OCI-LY3 (cell line): Measurements from ENCODE around the gene VAV2.

ENCODE experiments used
- H2AFZ ChIP-seq: fragments of 200-600, 300-600 bp; shearing (Covaris generic); 2 replicates; pipeline ENCODE4 v1.6.0; 2014; ENCODE audit warnings: antibody characterized with exemption, low read depth, low read length
- H3K27ac ChIP-seq: fragments of 200-600, 300-600 bp; sonication (generic); 2 replicates; pipeline ENCODE4 v1.5.1; 2014; ENCODE audit warnings: mild to moderate bottlenecking, low read length, moderate library complexity, mixed read lengths
- H3K27me3 ChIP-seq: fragments of 200-600, 300-600 bp; sonication (generic); 2 replicates; pipeline ENCODE4 v1.6.1; 2014; ENCODE audit warnings: low read depth, low read length, mixed read lengths
- H3K36me3 ChIP-seq: fragments of 200-600, 300-600 bp; sonication (generic); replicated peaks from 2 replicates; pipeline ENCODE3; 2014; ENCODE audit warnings: low read depth, low read length, mixed read lengths
- H3K4me1 ChIP-seq: fragments of 300-600, 200-600 bp; sonication (generic); 2 replicates; pipeline ENCODE4 v1.6.1; 2014; ENCODE audit warnings: low read length, mixed read lengths
- H3K4me2 ChIP-seq: fragments of 200-600, 300-600 bp; sonication (generic); 2 replicates; pipeline ENCODE4 v1.6.1; 2014; ENCODE audit warnings: low read length, mixed read lengths
- H3K4me3 ChIP-seq: fragments of 300-600, 200-600 bp; sonication (generic); 2 replicates; pipeline ENCODE4 v1.5.1; 2014; ENCODE audit warnings: antibody characterized with exemption, mild to moderate bottlenecking, low read length, moderate library complexity
- H3K79me2 ChIP-seq: fragments of 300-600, 200-600 bp; shearing (Covaris generic); 2 replicates; pipeline ENCODE4 v1.6.1; 2014; ENCODE audit warnings: mild to moderate bottlenecking, low read length, mixed read lengths
- H3K9ac ChIP-seq: fragments of 300-600, 200-600 bp; shearing (Covaris generic); 2 replicates; pipeline ENCODE4 v1.6.0; 2014; ENCODE audit warnings: mild to moderate bottlenecking, low read length, moderate library complexity
- H3K9me3 ChIP-seq: fragments of 200-600, 300-600 bp; shearing (Covaris generic); 2 replicates; pipeline ENCODE4 v1.6.1; 2014; ENCODE audit warnings: low read length, mixed read lengths; ENCODE audit not compliant: insufficient read depth
- H4K20me1 ChIP-seq: fragments of 200-600, 300-600 bp; sonication (generic); 2 replicates; pipeline ENCODE4 v1.6.1; 2016; ENCODE audit warnings: low read length, mixed read lengths; ENCODE audit not compliant: insufficient read depth
- CTCF ChIP-seq: fragments of 200-600, 300-600 bp; sonication (generic); IDR thresholded peaks from 2 replicates; pipeline ENCODE4 v1.5.1; 2014; ENCODE audit warnings: antibody characterized with exemption, low read length, low read depth
- EZH2phosphoT487 ChIP-seq: fragments of 200-600 bp; shearing (Covaris generic); IDR thresholded peaks from 2 replicates; pipeline ENCODE4 v1.6.1; 2018; ENCODE audit warnings: antibody characterized with exemption, mixed run types, low read depth

The VAV2 gene

GRCh38 chr9:133819923-133820322, 172.2 kb downstream of the VAV2 start:
- Histone ChIP-seq H3K36me3 (peaks cover 11% of the 10 kb centered on the region), H3K4me3 (no peak overlapping the region), H3K27ac (no peak overlapping the region), H3K4me1 (peaks cover 33% of the 10 kb centered on the region), H3K4me2 (no peak overlapping the region), H4K20me1 (no peaks in the 10 kb centered on the region; the same call in 1 of the 2 replicates), H3K27me3 (no peaks in the 10 kb centered on the region), H3K9me3 (no peaks in the 10 kb centered on the region), H2AFZ (no peak overlapping the region), H3K9ac (no peak overlapping the region), H3K79me2 (peaks cover 14% of the 10 kb centered on the region; the same call in 1 of the 2 replicates)
- TF ChIP-seq EZH2phosphoT487: no peak
- TF ChIP-seq CTCF: no peak

- H3K4me3 ChIP-seq: no peak overlapping the region
- H3K4me1 ChIP-seq: peaks cover 21% of the 10 kb centered on the region
- no peaks in the 10 kb centered on the region for H3K9me3 ChIP-seq
- no peak overlapping the region for H2AFZ ChIP-seq
- H3K27ac ChIP-seq: no peak overlapping the region
- H3K4me2 ChIP-seq: no peak overlapping the region
- H3K36me3 ChIP-seq: peaks cover 11% of the 10 kb centered on the region
- no peaks in the 10 kb centered on the region for H4K20me1 ChIP-seq
- H3K79me2 ChIP-seq: peaks cover 10% of the 10 kb centered on the region; the same call in 1 of the 2 replicates
- H3K27me3 ChIP-seq: no peaks in the 10 kb centered on the region
- H3K9ac ChIP-seq: no peak overlapping the region
- TF ChIP-seq EZH2phosphoT487 (no peak), CTCF (no peak)
Measured at GRCh38 chr9:133818444-133818843, 173.7 kb downstream of the VAV2 start.

- H3K4me1 ChIP-seq: no peaks in the 10 kb centered on the region
- no peaks in the 10 kb centered on the region for H3K27me3 ChIP-seq
- no peak overlapping the region for H3K4me2 ChIP-seq
- peaks cover 7% of the 10 kb centered on the region for H3K36me3 ChIP-seq
- H3K9me3 ChIP-seq: no peaks in the 10 kb centered on the region
- no peak overlapping the region for H3K4me3 ChIP-seq
- H3K27ac ChIP-seq: no peak overlapping the region
- H3K79me2 ChIP-seq: no peaks in the 10 kb centered on the region
- H3K9ac ChIP-seq: no peak overlapping the region
- TF ChIP-seq EZH2phosphoT487 (no peak), CTCF (no peak)
- H4K20me1 ChIP-seq: peaks cover 4% of the 10 kb centered on the region; the same call in 1 of the 2 replicates
- H2AFZ ChIP-seq: no peak overlapping the region
Measured at GRCh38 chr9:133815781-133816180, 176.3 kb downstream of the VAV2 start.

GRCh38 chr9:133814586-133815208, 177.4 kb downstream of the VAV2 start:
- no peaks in the 10 kb centered on the region for H3K27me3 ChIP-seq
- no peaks in the 10 kb centered on the region for H3K79me2 ChIP-seq
- H3K9ac ChIP-seq: no peak overlapping the region
- H3K36me3 ChIP-seq: peaks cover 4% of the 10 kb centered on the region
- H3K4me2 ChIP-seq: no peak overlapping the region
- no peak for TF ChIP-seq EZH2phosphoT487
- no peak for TF ChIP-seq CTCF
- H3K4me1 ChIP-seq: no peaks in the 10 kb centered on the region
- no peak overlapping the region for H3K27ac ChIP-seq
- no peak overlapping the region for H3K4me3 ChIP-seq
- H2AFZ ChIP-seq: no peak overlapping the region
- peaks cover 6% of the 10 kb centered on the region for H4K20me1 ChIP-seq
- H3K9me3 ChIP-seq: no peaks in the 10 kb centered on the region
